Sigmoid colon (tissue), 7 donors: Measurements from ENCODE around the gene IGLL5. TPM values are rescaled to one million over a fixed set of nuclear protein-coding genes. Genes with fewer than 3 reads are reported as not detected.

Experiments used
- DNase-seq: peaks from one replicate; pipeline ENCODE4 v3.0.0-alpha.2; 2019
- H3K27ac ChIP-seq, 4 donors: fragments of 200-600 bp; sonication (generic); one replicate each; pipeline ENCODE4 v1.5.1; 2016 to 2019; ENCODE audit warnings: mild to moderate bottlenecking in 1 of 4
- H3K27me3 ChIP-seq, 3 donors: fragments of 200-600 bp; sonication (generic); one replicate each; pipeline ENCODE4 v1.5.1; 2019; ENCODE audit warnings: mild to moderate bottlenecking in 1 of 3
- H3K36me3 ChIP-seq, 4 donors: fragments of 200-600 bp; sonication (generic); one replicate each; pipeline ENCODE4 v1.5.1; 2016 to 2019
- H3K4me1 ChIP-seq, 4 donors: fragments of 200-600 bp; sonication (generic); one replicate each; pipeline ENCODE4 v1.5.1; 2017 to 2019
- H3K4me3 ChIP-seq, 4 donors: fragments of 200-600 bp; sonication (generic); one replicate each; pipeline ENCODE4 v1.5.1; 2017 to 2019; ENCODE audit warnings: mild to moderate bottlenecking in 2 of 4, moderate library complexity in 1 of 4
- H3K9me3 ChIP-seq, 4 donors: fragments of 200-600 bp in 3 of 4; sonication (generic) in 3 of 4; one replicate each; pipeline versions ENCODE4 v1.5.1 to v1.6.1; 2013 to 2019
- EP300 ChIP-seq, 4 donors: sonication (generic); formaldehyde crosslinking; IDR thresholded peaks; one replicate each; pipeline ENCODE4 v1.6.1; 2017; ENCODE audit warnings: antibody characterized with exemption in 4 of 4
- POLR2A ChIP-seq, 2 donors: fragments of 450-650 bp; IDR thresholded peaks; one replicate each; pipeline ENCODE4 v1.6.1; 2016; ENCODE audit warnings: antibody characterized with exemption in 2 of 2, mild to moderate bottlenecking in 2 of 2, moderate library complexity in 2 of 2
- POLR2AphosphoS5 ChIP-seq, 4 donors: sonication (generic); formaldehyde crosslinking; IDR thresholded peaks; one replicate each; pipeline ENCODE4 v1.6.1; 2017; ENCODE audit warnings: antibody characterized with exemption in 4 of 4
- WGBS, 2 donors: extraction: QIAGEN DNeasy Blood & Tissue Kit; methylation state at CpG; one replicate each; pipeline ENCODE4 v1.1.7; 2013; 5-methylcytosine and 5-hydroxymethylcytosine counted together
- intact Hi-C: fragments of 100-400 bp; cut with DNase I; formaldehyde crosslinking; loops from one replicate; pipeline ENCODE4 v1.15.1; 2023
- polyA plus RNA-seq, 3 donors: library from polyadenylated mRNA; stranded (reverse); fragments of 200-250 nt; gene quantifications; one replicate each; pipeline ENCODE4 v1.2.3, GENCODE V29; 2013
- total RNA-seq, 4 donors: library from RNA; depleted of rRNA; stranded (reverse); fragments of >200 nt; gene quantifications; one replicate each; pipeline ENCODE4 v1.1.0, GENCODE V29; 2016
- TF ChIP-seq, protein P1 (sequence below), 4 experiments: fragments of 450-650 bp in 3 of 4; fragments of 200-600 bp in 1 of 4; IDR thresholded peaks; one replicate each; pipeline ENCODE4 v1.5.1; 2016 to 2019; ENCODE audit warnings: antibody characterized with exemption in 4 of 4, mild to moderate bottlenecking in 3 of 4, moderate library complexity in 2 of 4
- donor health status: healthy with polysubstance abuse.
- donor health status: Bipolar disorder and iron deficiency.
- donor health status: healthy.

Gene IGLL5
- total and polyA plus RNA-seq, 7 donors: 0.99 to 39.6 (median 14.2) TPM; not detected in 3

DNA sequence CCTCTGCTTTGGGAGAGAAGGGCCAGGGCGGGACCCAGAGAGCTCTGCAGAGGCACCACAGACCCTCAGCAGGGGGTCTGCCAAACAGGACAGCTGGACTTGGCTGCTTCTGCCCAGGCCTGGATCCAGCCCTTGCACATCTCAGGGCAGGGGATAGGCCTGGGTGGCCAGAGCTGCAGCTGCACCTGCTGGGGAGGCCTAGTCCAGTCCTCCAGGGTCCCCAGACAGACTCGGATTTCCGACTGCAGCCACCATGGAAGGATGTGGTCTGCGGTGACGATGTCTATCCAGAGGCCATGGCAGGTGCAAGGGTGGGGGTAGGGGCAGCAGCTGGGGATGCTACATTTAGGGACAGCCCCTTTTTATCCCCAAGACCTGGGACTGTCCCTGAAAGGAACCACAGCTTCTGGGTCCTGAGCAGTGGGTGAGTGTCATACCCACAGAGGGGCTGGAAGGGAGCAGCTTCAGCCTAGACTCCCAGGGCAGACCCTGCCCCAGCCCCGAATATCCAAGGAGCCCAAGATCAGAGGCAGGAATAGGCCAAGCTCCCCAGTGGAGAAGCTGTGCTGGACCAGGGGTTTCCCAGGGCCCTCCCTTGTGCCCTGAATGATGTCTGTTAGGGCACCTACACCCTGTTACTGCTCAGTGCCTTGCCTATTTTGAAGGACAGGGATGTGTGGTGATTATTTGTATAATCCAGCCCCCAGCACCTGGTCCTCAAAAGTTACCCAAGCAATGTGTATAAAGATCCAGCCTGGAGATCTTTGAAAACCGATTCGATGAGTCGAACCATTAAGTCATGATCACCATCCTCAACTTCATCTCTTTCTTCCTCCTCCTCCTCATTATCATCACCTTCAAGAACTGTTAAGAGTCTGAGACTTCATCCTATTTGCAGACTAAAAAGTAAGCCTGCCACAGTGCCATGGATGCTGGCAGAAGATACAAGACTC is 2.5 kb upstream of the IGLL5 start:
- no peaks in the 10 kb centered on the region for H3K9me3 ChIP-seq
- WGBS, 2 donors: 69 to 82% methylated on average over 9 of the region's 9 CpGs
- peaks cover 0 to 7% (median 0%) of the 10 kb centered on the region in 3 donors for H3K27me3 ChIP-seq
- no peaks in the 10 kb centered on the region for H3K36me3 ChIP-seq
- DNase-seq: no peak
- H3K27ac ChIP-seq: no peak overlapping the region
- no peak for TF ChIP-seq POLR2A (IDR thresholded peaks at IDR 0.05)
- no peak for TF ChIP-seq POLR2AphosphoS5 (IDR thresholded peaks at IDR 0.05)
- TF ChIP-seq EP300 (IDR thresholded peaks at IDR 0.05): no peak
- TF ChIP-seq, protein P1, sequence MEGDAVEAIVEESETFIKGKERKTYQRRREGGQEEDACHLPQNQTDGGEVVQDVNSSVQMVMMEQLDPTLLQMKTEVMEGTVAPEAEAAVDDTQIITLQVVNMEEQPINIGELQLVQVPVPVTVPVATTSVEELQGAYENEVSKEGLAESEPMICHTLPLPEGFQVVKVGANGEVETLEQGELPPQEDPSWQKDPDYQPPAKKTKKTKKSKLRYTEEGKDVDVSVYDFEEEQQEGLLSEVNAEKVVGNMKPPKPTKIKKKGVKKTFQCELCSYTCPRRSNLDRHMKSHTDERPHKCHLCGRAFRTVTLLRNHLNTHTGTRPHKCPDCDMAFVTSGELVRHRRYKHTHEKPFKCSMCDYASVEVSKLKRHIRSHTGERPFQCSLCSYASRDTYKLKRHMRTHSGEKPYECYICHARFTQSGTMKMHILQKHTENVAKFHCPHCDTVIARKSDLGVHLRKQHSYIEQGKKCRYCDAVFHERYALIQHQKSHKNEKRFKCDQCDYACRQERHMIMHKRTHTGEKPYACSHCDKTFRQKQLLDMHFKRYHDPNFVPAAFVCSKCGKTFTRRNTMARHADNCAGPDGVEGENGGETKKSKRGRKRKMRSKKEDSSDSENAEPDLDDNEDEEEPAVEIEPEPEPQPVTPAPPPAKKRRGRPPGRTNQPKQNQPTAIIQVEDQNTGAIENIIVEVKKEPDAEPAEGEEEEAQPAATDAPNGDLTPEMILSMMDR (IDR thresholded peaks at IDR 0.05): no peak
- intact Hi-C loops: no loop called here
- H3K4me1 ChIP-seq: no peaks in the 10 kb centered on the region
- no peak overlapping the region for H3K4me3 ChIP-seq

DNA sequence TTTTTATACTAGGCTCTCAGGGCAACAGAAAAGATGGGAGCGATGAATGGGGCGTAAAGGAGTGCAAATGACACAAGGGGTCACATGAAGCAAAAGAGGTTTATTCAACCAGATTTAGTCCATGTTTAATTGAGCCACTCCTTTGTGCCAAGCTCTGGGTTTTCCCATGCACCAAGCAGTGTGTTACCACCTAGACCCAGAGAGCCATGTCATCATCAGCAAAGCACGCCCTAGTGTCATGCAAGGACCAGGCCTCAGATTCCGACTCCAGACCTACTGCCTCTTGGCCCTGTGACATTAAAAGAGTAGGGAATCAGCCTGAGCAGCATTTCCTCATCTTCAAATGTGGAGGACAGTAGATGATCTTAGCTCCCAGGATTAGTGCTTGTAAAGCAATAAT is 1.1 kb upstream of the IGLL5 start:
- Histone ChIP-seq H3K27me3 (peaks cover 0 to 7% (median 0%) of the 10 kb centered on the region in 3 donors), H3K36me3 (no peaks in the 10 kb centered on the region), H3K9me3 (no peaks in the 10 kb centered on the region), H3K4me1 (no peaks in the 10 kb centered on the region), H3K4me3 (no peak overlapping the region), H3K27ac (no peak overlapping the region)
- 95 to 96% methylated on average over 4 of the region's 4 CpGs for WGBS, 2 donors
- TF ChIP-seq EP300 (IDR thresholded peaks at IDR 0.05) (no peak), POLR2A (IDR thresholded peaks at IDR 0.05) (no peak), POLR2AphosphoS5 (IDR thresholded peaks at IDR 0.05) (no peak)
- TF ChIP-seq, protein P1 (IDR thresholded peaks at IDR 0.05): no peak
- DNase-seq: no peak
- intact Hi-C loops: no loop called here

DNA sequence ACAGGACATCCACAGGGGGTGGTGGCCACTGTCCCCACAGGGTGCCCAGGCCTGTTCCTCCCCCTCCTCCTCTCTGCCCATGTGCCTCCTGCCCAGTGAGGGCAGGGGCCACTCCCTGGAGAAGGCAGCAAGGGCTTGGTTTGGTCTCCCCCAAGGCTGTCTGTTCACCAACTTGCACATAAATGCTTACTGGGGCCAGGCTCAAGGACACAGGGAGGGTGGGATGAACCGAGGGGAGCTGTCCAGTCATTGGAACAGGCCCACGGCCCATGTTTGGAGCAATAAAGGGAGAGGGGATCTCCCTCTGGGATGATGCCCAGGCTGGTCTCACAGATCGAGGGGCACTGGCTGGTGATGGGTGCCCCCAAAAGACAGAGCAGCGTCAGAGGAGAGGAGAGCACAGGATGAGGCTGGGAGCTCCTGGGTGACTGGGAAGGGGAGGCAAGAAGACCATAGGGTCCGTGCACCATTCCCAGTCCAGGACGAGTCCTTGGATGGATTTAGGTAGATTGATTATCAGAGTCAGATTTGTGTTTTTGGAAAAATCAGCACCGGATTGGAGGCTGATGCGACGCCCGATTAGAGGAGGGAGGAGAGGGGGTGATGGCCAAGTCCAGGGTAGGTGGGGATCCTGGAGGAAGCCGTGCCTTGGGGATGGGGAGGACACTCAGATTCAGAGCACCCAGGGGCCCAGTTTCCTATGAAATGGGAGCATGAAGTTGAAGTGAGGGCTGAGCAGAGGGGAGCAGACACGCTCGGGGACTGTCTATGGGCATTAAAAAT is 1.1 kb downstream of the IGLL5 start:
- no peaks in the 10 kb centered on the region for H3K9me3 ChIP-seq
- DNase-seq: no peak
- H3K36me3 ChIP-seq: no peaks in the 10 kb centered on the region
- intact Hi-C loops: no loop called here
- TF ChIP-seq EP300 (IDR thresholded peaks at IDR 0.05) (no peak), POLR2A (IDR thresholded peaks at IDR 0.05) (no peak), POLR2AphosphoS5 (IDR thresholded peaks at IDR 0.05) (no peak)
- TF ChIP-seq, protein P1 (IDR thresholded peaks at IDR 0.05): no peak
- WGBS, 2 donors: 65 to 71% methylated on average over 13 of the region's 13 CpGs
- no peaks in the 10 kb centered on the region for H3K4me1 ChIP-seq
- H3K27ac ChIP-seq: no peak overlapping the region
- H3K27me3 ChIP-seq: peaks cover 0 to 11% (median 2%) of the 10 kb centered on the region in 3 donors
- no peak overlapping the region for H3K4me3 ChIP-seq

DNA sequence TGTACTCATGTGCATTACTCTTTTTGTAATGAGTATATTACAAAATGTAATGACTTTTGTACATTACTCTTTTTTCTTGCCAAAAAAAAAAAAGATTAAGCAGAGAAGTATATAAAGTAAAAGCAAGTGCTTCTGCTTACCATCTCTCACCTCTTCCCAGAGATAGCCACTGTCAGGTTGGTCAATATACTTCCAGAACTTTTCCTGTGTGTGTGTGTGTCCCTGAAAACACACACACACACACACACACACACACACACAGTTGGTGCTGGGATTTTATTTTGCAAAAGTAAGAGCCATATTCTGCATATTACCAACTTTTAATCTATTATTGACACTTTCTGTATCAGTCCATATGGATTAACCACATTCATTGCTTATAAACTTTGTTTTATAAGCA is 2.5 kb downstream of the IGLL5 start:
- TF ChIP-seq POLR2A (IDR thresholded peaks at IDR 0.05) (no peak), EP300 (IDR thresholded peaks at IDR 0.05) (no peak), POLR2AphosphoS5 (IDR thresholded peaks at IDR 0.05) (no peak)
- TF ChIP-seq, protein P1 (IDR thresholded peaks at IDR 0.05): no peak
- H3K9me3 ChIP-seq: no peaks in the 10 kb centered on the region
- no peak for DNase-seq
- H3K36me3 ChIP-seq: no peaks in the 10 kb centered on the region
- no peak overlapping the region for H3K27ac ChIP-seq
- H3K4me3 ChIP-seq: no peak overlapping the region
- H3K4me1 ChIP-seq: no peaks in the 10 kb centered on the region
- intact Hi-C loops: no loop called here
- peaks cover 0 to 21% (median 8%) of the 10 kb centered on the region in 3 donors for H3K27me3 ChIP-seq
